Neural cell (in vitro differentiated cells): ENCODE results near the gene TMPRSS3. TPM values are rescaled to one million over a fixed set of nuclear protein-coding genes. Genes with fewer than 3 reads are reported as not detected.

Experiments
- H2AFZ ChIP-seq: fragments of 200-600, 300-800 bp; sonication (generic), shearing (Covaris generic); 2 replicates; pipeline ENCODE4 v1.6.0; 2014; ENCODE audit warnings: low read depth, mild to moderate bottlenecking, antibody characterized with exemption, low read length, moderate library complexity
- H3F3A ChIP-seq: fragments of 200-600 bp; shearing (Covaris generic); 2 replicates; pipeline ENCODE4 v1.6.1; 2016; ENCODE audit warnings: mild to moderate bottlenecking, moderate library complexity, mixed read lengths, antibody characterized with exemption, low read length; ENCODE audit not compliant: insufficient read depth, poor library complexity, severe bottlenecking
- H3K27ac ChIP-seq: fragments of 200-600, 300-800 bp; sonication (generic), shearing (Covaris generic); 2 replicates; pipeline ENCODE4 v1.5.1; 2014; ENCODE audit warnings: mild to moderate bottlenecking, low read length, moderate library complexity
- H3K27me3 ChIP-seq: fragments of 300-800, 200-600 bp; sonication (generic), shearing (Covaris generic); 2 replicates; pipeline ENCODE4 v1.6.0; 2014; ENCODE audit warnings: mild to moderate bottlenecking, low read depth, low read length, moderate library complexity; ENCODE audit not compliant: insufficient read depth
- H3K36me3 ChIP-seq: fragments of 300-800, 200-600 bp; sonication (generic), shearing (Covaris generic); 2 replicates; pipeline ENCODE4 v1.5.1; 2014; ENCODE audit warnings: mild to moderate bottlenecking, antibody characterized with exemption, low read length, moderate library complexity; ENCODE audit not compliant: insufficient read depth
- H3K4me2 ChIP-seq: fragments of 300-800, 200-600 bp; sonication (generic), shearing (Covaris generic); 2 replicates; pipeline ENCODE4 v1.6.0; 2014; ENCODE audit warnings: mild to moderate bottlenecking, low read length
- H3K4me3 ChIP-seq: fragments of 300-800, 200-600 bp; sonication (generic), shearing (Covaris generic); 2 replicates; pipeline ENCODE4 v1.5.1; 2014; ENCODE audit warnings: mild to moderate bottlenecking, low read length, moderate library complexity
- H3K79me2 ChIP-seq: fragments of 200-600 bp; shearing (Covaris generic); replicated peaks from 2 replicates; pipeline ENCODE4 v1.6.0; 2014; ENCODE audit warnings: mild to moderate bottlenecking, low read length, moderate library complexity; ENCODE audit not compliant: insufficient read depth
- H3K9ac ChIP-seq: fragments of 300-800, 200-600 bp; sonication (generic), shearing (Covaris generic); 2 replicates; pipeline ENCODE4 v1.6.1; 2016; ENCODE audit warnings: mild to moderate bottlenecking, low read length, mixed read lengths
- H3K9me2 ChIP-seq: fragments of 200-600 bp; shearing (Covaris generic); 2 replicates; pipeline ENCODE4 v1.6.1; 2016; ENCODE audit warnings: mild to moderate bottlenecking, low read length, mixed read lengths; ENCODE audit not compliant: insufficient read depth
- H3K9me3 ChIP-seq: fragments of 200-600, 300-800 bp; sonication (generic), shearing (Covaris generic); 2 replicates; pipeline ENCODE4 v1.6.1; 2016; ENCODE audit warnings: mild to moderate bottlenecking, mixed run types, low read length, moderate library complexity, mixed read lengths
- H4K20me1 ChIP-seq: fragments of 200-600 bp; shearing (Covaris generic); 2 replicates; pipeline ENCODE4 v1.6.1; 2016; ENCODE audit warnings: mild to moderate bottlenecking, mixed run types; ENCODE audit not compliant: insufficient read depth
- CTCF ChIP-seq: fragments of 450-650 bp; IDR thresholded peaks from 2 replicates; pipeline ENCODE4 v1.5.1; 2014; ENCODE audit warnings: antibody characterized with exemption, mild to moderate bottlenecking, moderate library complexity; ENCODE audit not compliant: poor library complexity, severe bottlenecking
- EP300 ChIP-seq: fragments of 450-650 bp; conservative IDR thresholded peaks from 2 replicates; pipeline ENCODE4 v1.6.1; 2014; ENCODE audit warnings: antibody characterized with exemption, mild to moderate bottlenecking, moderate library complexity; ENCODE audit not compliant: poor library complexity, severe bottlenecking
- EZH2 ChIP-seq: fragments of 200-600, 300-800 bp; shearing (Covaris generic), sonication (generic); IDR thresholded peaks from 2 replicates; pipeline ENCODE4 v1.6.1; 2014; ENCODE audit warnings: antibody characterized with exemption, low read length, borderline replicate concordance, mild to moderate bottlenecking; ENCODE audit not compliant: insufficient read depth, poor library complexity, severe bottlenecking
- MXI1 ChIP-seq: fragments of 450-650 bp; conservative IDR thresholded peaks from 2 replicates; pipeline ENCODE4 v1.6.1; 2014; ENCODE audit warnings: antibody characterized with exemption, mild to moderate bottlenecking; ENCODE audit not compliant: poor library complexity, severe bottlenecking
- POLR2AphosphoS5 ChIP-seq: IDR thresholded peaks from 2 replicates; pipeline ENCODE4 v1.6.1; 2012
- RAD21 ChIP-seq: fragments of 450-650 bp; conservative IDR thresholded peaks from 2 replicates; pipeline ENCODE4 v1.6.1; 2014; ENCODE audit warnings: antibody characterized with exemption, mild to moderate bottlenecking, moderate library complexity
- SMC3 ChIP-seq: fragments of 450-650 bp; conservative IDR thresholded peaks from 2 replicates; pipeline ENCODE4 v1.6.1; 2014; ENCODE audit warnings: antibody characterized with exemption, mild to moderate bottlenecking, moderate library complexity; ENCODE audit not compliant: poor library complexity
- TAF1 ChIP-seq: IDR thresholded peaks from 2 replicates; pipeline ENCODE4 v1.6.1; 2012; ENCODE audit warnings: low read depth
- polyA plus RNA-seq: library from polyadenylated mRNA; depleted of rRNA; stranded (reverse); fragments of >200 nt; gene quantifications from 2 replicates; pipeline ENCODE4 v1.2.3, GENCODE V29; 2014
- TF ChIP-seq, protein P1 (sequence below): IDR thresholded peaks from 2 replicates; pipeline ENCODE4 v1.6.1; 2012; ENCODE audit warnings: borderline replicate concordance

The TMPRSS3 gene
- polyA plus RNA-seq, 1 donor from 2014 or later = 0.12 TPM

GRCh38 chr21:42343963-42344510 lies 51.8 kb downstream of the TMPRSS3 start:
- Histone ChIP-seq H4K20me1 (no peaks in the 10 kb centered on the region), H3K9me3 (no peaks in the 10 kb centered on the region), H3K27ac (no peak overlapping the region), H3K9ac (no peak overlapping the region), H3K4me2 (no peak overlapping the region), H3K36me3 (no peaks in the 10 kb centered on the region), H3K4me3 (no peak overlapping the region), H3K27me3 (no peaks in the 10 kb centered on the region), H3K9me2 (no peaks in the 10 kb centered on the region), H3K79me2 (no peaks in the 10 kb centered on the region), H3F3A (no peaks in the 10 kb centered on the region), H2AFZ (no peak overlapping the region)
- TF ChIP-seq SMC3 (no peak), POLR2AphosphoS5 (no peak), CTCF (no peak), RAD21 (no peak), EZH2 (no peak), MXI1 (no peak), EP300 (no peak), TAF1 (no peak)
- TF ChIP-seq, protein P1, sequence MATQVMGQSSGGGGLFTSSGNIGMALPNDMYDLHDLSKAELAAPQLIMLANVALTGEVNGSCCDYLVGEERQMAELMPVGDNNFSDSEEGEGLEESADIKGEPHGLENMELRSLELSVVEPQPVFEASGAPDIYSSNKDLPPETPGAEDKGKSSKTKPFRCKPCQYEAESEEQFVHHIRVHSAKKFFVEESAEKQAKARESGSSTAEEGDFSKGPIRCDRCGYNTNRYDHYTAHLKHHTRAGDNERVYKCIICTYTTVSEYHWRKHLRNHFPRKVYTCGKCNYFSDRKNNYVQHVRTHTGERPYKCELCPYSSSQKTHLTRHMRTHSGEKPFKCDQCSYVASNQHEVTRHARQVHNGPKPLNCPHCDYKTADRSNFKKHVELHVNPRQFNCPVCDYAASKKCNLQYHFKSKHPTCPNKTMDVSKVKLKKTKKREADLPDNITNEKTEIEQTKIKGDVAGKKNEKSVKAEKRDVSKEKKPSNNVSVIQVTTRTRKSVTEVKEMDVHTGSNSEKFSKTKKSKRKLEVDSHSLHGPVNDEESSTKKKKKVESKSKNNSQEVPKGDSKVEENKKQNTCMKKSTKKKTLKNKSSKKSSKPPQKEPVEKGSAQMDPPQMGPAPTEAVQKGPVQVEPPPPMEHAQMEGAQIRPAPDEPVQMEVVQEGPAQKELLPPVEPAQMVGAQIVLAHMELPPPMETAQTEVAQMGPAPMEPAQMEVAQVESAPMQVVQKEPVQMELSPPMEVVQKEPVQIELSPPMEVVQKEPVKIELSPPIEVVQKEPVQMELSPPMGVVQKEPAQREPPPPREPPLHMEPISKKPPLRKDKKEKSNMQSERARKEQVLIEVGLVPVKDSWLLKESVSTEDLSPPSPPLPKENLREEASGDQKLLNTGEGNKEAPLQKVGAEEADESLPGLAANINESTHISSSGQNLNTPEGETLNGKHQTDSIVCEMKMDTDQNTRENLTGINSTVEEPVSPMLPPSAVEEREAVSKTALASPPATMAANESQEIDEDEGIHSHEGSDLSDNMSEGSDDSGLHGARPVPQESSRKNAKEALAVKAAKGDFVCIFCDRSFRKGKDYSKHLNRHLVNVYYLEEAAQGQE = no peak

DNA sequence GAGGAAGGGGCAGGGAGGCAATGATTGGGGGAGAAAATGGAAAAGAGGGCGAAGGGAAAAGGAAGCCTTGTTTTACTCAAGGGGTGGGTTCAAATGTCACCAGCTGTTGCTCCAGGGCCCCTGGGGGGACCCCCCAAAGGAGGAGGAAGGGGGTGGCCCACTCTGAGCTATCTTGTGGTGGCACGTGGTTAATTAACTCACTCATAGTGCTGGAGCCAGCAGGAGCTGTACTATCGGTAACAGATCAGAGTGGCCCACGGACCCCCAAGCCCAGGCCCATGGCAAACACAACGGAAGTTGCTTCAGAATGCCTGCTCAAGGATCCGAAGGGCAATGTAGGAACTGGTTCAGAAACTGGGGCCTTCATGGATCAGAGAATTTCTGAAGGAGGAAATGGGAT lies 52.3 kb downstream of the TMPRSS3 start:
- Histone ChIP-seq H3K27me3 (no peaks in the 10 kb centered on the region), H3K9ac (no peak overlapping the region), H3F3A (no peaks in the 10 kb centered on the region), H3K4me2 (no peak overlapping the region), H3K36me3 (no peaks in the 10 kb centered on the region), H3K9me2 (no peaks in the 10 kb centered on the region), H4K20me1 (no peaks in the 10 kb centered on the region), H3K4me3 (no peak overlapping the region), H3K9me3 (no peaks in the 10 kb centered on the region), H3K79me2 (no peaks in the 10 kb centered on the region), H3K27ac (no peak overlapping the region), H2AFZ (no peak overlapping the region)
- no peak for TF ChIP-seq MXI1
- TF ChIP-seq EP300 = no peak
- no peak for TF ChIP-seq SMC3
